ENCODE results near the gene C12orf56.

GRCh38 chr12:64403707-64404469 lies 13.3 kb upstream of the C12orf56 start, which contains the start of gene XPOT:
- TF ChIP-seq CTCF (IDR thresholded peaks at IDR 0.05; ENCODE audit: extremely low read depth in 1 of 2, insufficient read depth in 1 of 2, low read depth in 1 of 2, low read length in 2 of 2) (peak in 1 of 2 donors; percentile 16), POLR2AphosphoS5 (IDR thresholded peaks at IDR 0.05; ENCODE audit: insufficient read depth, low read depth, low read length) (peak; percentile 96), GATA2 (IDR thresholded peaks at IDR 0.05; ENCODE audit: insufficient read depth, insufficient read length, low read depth, low read length) (no peak), MAX (IDR thresholded peaks at IDR 0.05; ENCODE audit: insufficient read depth, insufficient read length) (peak; percentile 74), EZH2 (IDR thresholded peaks at IDR 0.05; ENCODE audit: borderline replicate concordance, low read depth, low read length, severe bottlenecking) (no peak), FOS (IDR thresholded peaks at IDR 0.05; ENCODE audit: borderline replicate concordance, insufficient read depth, low read length) (no peak), MYC (IDR thresholded peaks at IDR 0.05; ENCODE audit: low read depth, low read length) (peak; percentile 56), POLR2A (IDR thresholded peaks at IDR 0.05; ENCODE audit: low read depth, low read length) (peak; percentile 97)
